ENCODE results near the gene MDGA2. TPM values are rescaled to one million over a fixed set of nuclear protein-coding genes. Genes with fewer than 3 reads are reported as not detected.

Gene MDGA2
- total and polyA plus RNA-seq, 2 of the 13 experiments (the other 11 are each of a cell fraction or from before 2014, with no cell fraction given), result not detected

- no peak for DNase-seq (ENCODE audit: low spot score)
- Histone ChIP-seq H3K27ac (ENCODE audit: extremely low read length, insufficient read depth, low read length) (no peak overlapping the region), H3K4me3 (replicated peaks in 1 of 3; ENCODE audit: insufficient read depth in 1 of 3, low read depth in 2 of 3, low read length in 3 of 3) (no peak overlapping the region), H3K9me3 (ENCODE audit: low read length) (no peaks in the 10 kb centered on the region), H3K4me2 (ENCODE audit: low read depth, low read length) (no peak overlapping the region), H4K20me1 (ENCODE audit: insufficient read depth, low read length) (no peaks in the 10 kb centered on the region), H2AFZ (ENCODE audit: low read length) (no peak overlapping the region), H3K9ac (ENCODE audit: insufficient read depth, low read depth, low read length) (no peak overlapping the region), H3K27me3 (ENCODE audit: control insufficient read depth in 1 of 2, insufficient read depth in 2 of 2, low read length in 2 of 2) (no peaks in the 10 kb centered on the region), H3K79me2 (ENCODE audit: insufficient read depth, low read length) (no peaks in the 10 kb centered on the region), H3K36me3 (replicated peaks in 1 of 2; ENCODE audit: control insufficient read depth in 1 of 2, insufficient read depth in 2 of 2, low read length in 2 of 2) (no peaks in the 10 kb centered on the region), H3K4me1 (ENCODE audit: insufficient read depth, low read length) (no peaks in the 10 kb centered on the region)
- in situ Hi-C loops (cut with HindIII; ENCODE audit: extremely low pct_ligation_motif_present, low pct_unique_long_range_greater_than_20kb) (no loop called here), intact Hi-C loops (cut with micrococcal nuclease; ENCODE audit: unreplicated experiment) (no loop called here)
- no peak for FAIRE-seq
- ChIA-PET CTCF (ENCODE audit: low intra/inter-chr PET ratio, low total read pairs) (no interaction called here), POLR2A (no interaction called here)
- no TSS peak for BruUV-seq (replicated peaks)
- ATAC-seq, result no peak
- WGBS (ENCODE audit: low lambda C conversion rate), result 5% methylated on average over 3 of the region's 3 CpGs
- no peak for TF ChIP-seq GLI4 (CRISPR knock-in tag; IDR thresholded peaks at IDR 0.05; ENCODE audit: borderline replicate concordance)
- no peak for TF ChIP-seq EHMT2 (IDR thresholded peaks at IDR 0.05; ENCODE audit: borderline replicate concordance, low read depth, low read length)
- TF ChIP-seq SUZ12 (IDR thresholded peaks at IDR 0.05; ENCODE audit: low read depth, low read length), result no peak
- no peak for TF ChIP-seq ZNF720 (CRISPR knock-in tag; IDR thresholded peaks at IDR 0.05)
- TF ChIP-seq GATAD1 (CRISPR knock-in tag; IDR thresholded peaks at IDR 0.05), result no peak
- no peak for TF ChIP-seq KDM5B (CRISPR knock-in tag; IDR thresholded peaks at IDR 0.05; ENCODE audit: borderline replicate concordance)
- TF ChIP-seq, protein P1, sequence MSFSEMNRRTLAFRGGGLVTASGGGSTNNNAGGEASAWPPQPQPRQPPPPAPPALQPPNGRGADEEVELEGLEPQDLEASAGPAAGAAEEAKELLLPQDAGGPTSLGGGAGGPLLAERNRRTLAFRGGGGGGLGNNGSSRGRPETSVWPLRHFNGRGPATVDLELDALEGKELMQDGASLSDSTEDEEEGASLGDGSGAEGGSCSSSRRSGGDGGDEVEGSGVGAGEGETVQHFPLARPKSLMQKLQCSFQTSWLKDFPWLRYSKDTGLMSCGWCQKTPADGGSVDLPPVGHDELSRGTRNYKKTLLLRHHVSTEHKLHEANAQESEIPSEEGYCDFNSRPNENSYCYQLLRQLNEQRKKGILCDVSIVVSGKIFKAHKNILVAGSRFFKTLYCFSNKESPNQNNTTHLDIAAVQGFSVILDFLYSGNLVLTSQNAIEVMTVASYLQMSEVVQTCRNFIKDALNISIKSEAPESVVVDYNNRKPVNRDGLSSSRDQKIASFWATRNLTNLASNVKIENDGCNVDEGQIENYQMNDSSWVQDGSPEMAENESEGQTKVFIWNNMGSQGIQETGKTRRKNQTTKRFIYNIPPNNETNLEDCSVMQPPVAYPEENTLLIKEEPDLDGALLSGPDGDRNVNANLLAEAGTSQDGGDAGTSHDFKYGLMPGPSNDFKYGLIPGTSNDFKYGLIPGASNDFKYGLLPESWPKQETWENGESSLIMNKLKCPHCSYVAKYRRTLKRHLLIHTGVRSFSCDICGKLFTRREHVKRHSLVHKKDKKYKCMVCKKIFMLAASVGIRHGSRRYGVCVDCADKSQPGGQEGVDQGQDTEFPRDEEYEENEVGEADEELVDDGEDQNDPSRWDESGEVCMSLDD (CRISPR knock-in tag; IDR thresholded peaks at IDR 0.05; ENCODE audit: borderline replicate concordance), result no peak
- no peak for TF ChIP-seq SETDB1 (CRISPR knock-in tag; IDR thresholded peaks at IDR 0.05; ENCODE audit: borderline replicate concordance)
- TF ChIP-seq, protein P2, sequence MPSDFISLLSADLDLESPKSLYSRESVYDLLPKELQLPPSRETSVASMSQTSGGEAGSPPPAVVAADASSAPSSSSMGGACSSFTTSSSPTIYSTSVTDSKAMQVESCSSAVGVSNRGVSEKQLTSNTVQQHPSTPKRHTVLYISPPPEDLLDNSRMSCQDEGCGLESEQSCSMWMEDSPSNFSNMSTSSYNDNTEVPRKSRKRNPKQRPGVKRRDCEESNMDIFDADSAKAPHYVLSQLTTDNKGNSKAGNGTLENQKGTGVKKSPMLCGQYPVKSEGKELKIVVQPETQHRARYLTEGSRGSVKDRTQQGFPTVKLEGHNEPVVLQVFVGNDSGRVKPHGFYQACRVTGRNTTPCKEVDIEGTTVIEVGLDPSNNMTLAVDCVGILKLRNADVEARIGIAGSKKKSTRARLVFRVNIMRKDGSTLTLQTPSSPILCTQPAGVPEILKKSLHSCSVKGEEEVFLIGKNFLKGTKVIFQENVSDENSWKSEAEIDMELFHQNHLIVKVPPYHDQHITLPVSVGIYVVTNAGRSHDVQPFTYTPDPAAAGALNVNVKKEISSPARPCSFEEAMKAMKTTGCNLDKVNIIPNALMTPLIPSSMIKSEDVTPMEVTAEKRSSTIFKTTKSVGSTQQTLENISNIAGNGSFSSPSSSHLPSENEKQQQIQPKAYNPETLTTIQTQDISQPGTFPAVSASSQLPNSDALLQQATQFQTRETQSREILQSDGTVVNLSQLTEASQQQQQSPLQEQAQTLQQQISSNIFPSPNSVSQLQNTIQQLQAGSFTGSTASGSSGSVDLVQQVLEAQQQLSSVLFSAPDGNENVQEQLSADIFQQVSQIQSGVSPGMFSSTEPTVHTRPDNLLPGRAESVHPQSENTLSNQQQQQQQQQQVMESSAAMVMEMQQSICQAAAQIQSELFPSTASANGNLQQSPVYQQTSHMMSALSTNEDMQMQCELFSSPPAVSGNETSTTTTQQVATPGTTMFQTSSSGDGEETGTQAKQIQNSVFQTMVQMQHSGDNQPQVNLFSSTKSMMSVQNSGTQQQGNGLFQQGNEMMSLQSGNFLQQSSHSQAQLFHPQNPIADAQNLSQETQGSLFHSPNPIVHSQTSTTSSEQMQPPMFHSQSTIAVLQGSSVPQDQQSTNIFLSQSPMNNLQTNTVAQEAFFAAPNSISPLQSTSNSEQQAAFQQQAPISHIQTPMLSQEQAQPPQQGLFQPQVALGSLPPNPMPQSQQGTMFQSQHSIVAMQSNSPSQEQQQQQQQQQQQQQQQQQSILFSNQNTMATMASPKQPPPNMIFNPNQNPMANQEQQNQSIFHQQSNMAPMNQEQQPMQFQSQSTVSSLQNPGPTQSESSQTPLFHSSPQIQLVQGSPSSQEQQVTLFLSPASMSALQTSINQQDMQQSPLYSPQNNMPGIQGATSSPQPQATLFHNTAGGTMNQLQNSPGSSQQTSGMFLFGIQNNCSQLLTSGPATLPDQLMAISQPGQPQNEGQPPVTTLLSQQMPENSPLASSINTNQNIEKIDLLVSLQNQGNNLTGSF (CRISPR knock-in tag; IDR thresholded peaks at IDR 0.05), result no peak
- TF ChIP-seq ZNF224 (CRISPR knock-in tag; IDR thresholded peaks at IDR 0.05), result no peak
- no peak for TF ChIP-seq MED13 (CRISPR knock-in tag; IDR thresholded peaks at IDR 0.05)
- no peak for TF ChIP-seq AGO1 (IDR thresholded peaks at IDR 0.05; ENCODE audit: low read depth, low read length, poor library complexity, severe bottlenecking)
- TF ChIP-seq ZNF709 (CRISPR knock-in tag; IDR thresholded peaks at IDR 0.05), result no peak
- TF ChIP-seq RFX5 (IDR thresholded peaks at IDR 0.05; ENCODE audit: low read depth, low read length), result no peak
- TF ChIP-seq ZBTB2 (CRISPR knock-in tag; IDR thresholded peaks at IDR 0.05; ENCODE audit: low read depth), result no peak
- TF ChIP-seq, protein P3, sequence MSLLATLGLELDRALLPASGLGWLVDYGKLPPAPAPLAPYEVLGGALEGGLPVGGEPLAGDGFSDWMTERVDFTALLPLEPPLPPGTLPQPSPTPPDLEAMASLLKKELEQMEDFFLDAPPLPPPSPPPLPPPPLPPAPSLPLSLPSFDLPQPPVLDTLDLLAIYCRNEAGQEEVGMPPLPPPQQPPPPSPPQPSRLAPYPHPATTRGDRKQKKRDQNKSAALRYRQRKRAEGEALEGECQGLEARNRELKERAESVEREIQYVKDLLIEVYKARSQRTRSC (CRISPR knock-in tag; IDR thresholded peaks at IDR 0.05; ENCODE audit: low read depth), result no peak
Measured at GRCh38 chr14:47619392-47619791, 56.0 kb downstream of the MDGA2 start.

Data from HepG2 (cell line).